GM23338 (cell line): ENCODE results near the gene METRN. TPM values are rescaled to one million over a fixed set of nuclear protein-coding genes. Genes with fewer than 3 reads are reported as not detected.
A peak's percentile ranks its signal among the peaks of the same experiment; 100 is the strongest.

Experiments
- ATAC-seq: fragments of 200-7000 bp; cut with Tn5 transposase; 3 replicates; pipeline ENCODE4 v1.9.1; 2020
- DNase-seq: peaks from one replicate; pipeline ENCODE4 v3.0.0-alpha.2; 2015; ENCODE audit warnings: low spot score
- H2AFZ ChIP-seq: fragments of 200-600 bp; sonication (generic); 2 replicates; pipeline ENCODE4 v1.8.0; 2016; ENCODE audit warnings: antibody characterized with exemption, mild to moderate bottlenecking, moderate library complexity
- H3F3A ChIP-seq: fragments of 200-600 bp; sonication (generic); replicated peaks from 2 replicates; pipeline ENCODE4 v1.8.0; 2017; ENCODE audit warnings: antibody characterized with exemption, mixed run types, low read depth
- H3K27ac ChIP-seq: fragments of 200-600 bp; sonication (generic); 2 replicates; pipeline ENCODE4 v1.6.1; 2016; ENCODE audit warnings: low read depth
- H3K27me3 ChIP-seq: fragments of 200-600 bp; sonication (generic); 2 replicates; pipeline ENCODE4 v1.8.0; 2016; ENCODE audit warnings: mild to moderate bottlenecking, mixed run types, moderate library complexity; ENCODE audit not compliant: insufficient read depth
- H3K36me3 ChIP-seq: fragments of 200-600 bp; sonication (generic); 2 replicates; pipeline ENCODE4 v1.8.0; 2016; ENCODE audit warnings: mild to moderate bottlenecking; ENCODE audit not compliant: insufficient read depth
- H3K4me1 ChIP-seq: fragments of 200-600 bp; sonication (generic); 2 replicates; pipeline ENCODE4 v1.8.0; 2016; ENCODE audit warnings: mild to moderate bottlenecking, moderate library complexity; ENCODE audit not compliant: insufficient read depth
- H3K4me2 ChIP-seq: fragments of 200-600 bp; sonication (generic); 2 replicates; pipeline ENCODE4 v1.7.1; 2017; ENCODE audit warnings: mixed run types
- H3K4me3 ChIP-seq: fragments of 200-600 bp; sonication (generic); 2 replicates; pipeline ENCODE4 v1.6.1; 2016; ENCODE audit warnings: mixed run types
- H3K79me2 ChIP-seq: fragments of 200-600 bp; sonication (generic); replicated peaks from 2 replicates; pipeline ENCODE4 v1.8.0; 2017; ENCODE audit warnings: mild to moderate bottlenecking; ENCODE audit not compliant: insufficient read depth
- H3K9me2 ChIP-seq: fragments of 200-600 bp; sonication (generic); 2 replicates; pipeline ENCODE4 v1.8.0; 2017; ENCODE audit not compliant: insufficient read depth
- H4K20me1 ChIP-seq: fragments of 200-600 bp; sonication (generic); replicated peaks from 2 replicates; pipeline ENCODE4 v1.8.0; 2017; ENCODE audit warnings: mild to moderate bottlenecking; ENCODE audit not compliant: insufficient read depth
- H3K27ac Mint-ChIP-seq: 2 replicates; pipeline ENCODE4 v1.8.0; 2020; ENCODE audit warnings: inconsistent platforms, mild to moderate bottlenecking, moderate library complexity, mixed read lengths
- H3K27me3 Mint-ChIP-seq: 3 replicates; pipeline ENCODE4 v1.8.0; 2022; ENCODE audit warnings: low read depth, mild to moderate bottlenecking, moderate library complexity, mixed read lengths, inconsistent platforms; ENCODE audit not compliant: insufficient read depth, poor library complexity
- H3K36me3 Mint-ChIP-seq: 3 replicates; pipeline ENCODE4 v1.8.0; 2021; ENCODE audit warnings: low read depth, mild to moderate bottlenecking, inconsistent platforms, moderate library complexity, mixed read lengths
- H3K4me1 Mint-ChIP-seq: 3 replicates; pipeline ENCODE4 v1.8.0; 2020; ENCODE audit warnings: mild to moderate bottlenecking, inconsistent platforms, mixed read lengths
- H3K4me3 Mint-ChIP-seq: 3 replicates; pipeline ENCODE4 v1.8.0; 2021; ENCODE audit warnings: moderate library complexity, mild to moderate bottlenecking, inconsistent platforms, mixed read lengths
- H3K9me3 Mint-ChIP-seq: 3 replicates; pipeline ENCODE4 v1.8.0; 2020; ENCODE audit warnings: moderate library complexity, mild to moderate bottlenecking, inconsistent platforms, mixed read lengths
- CREB1 ChIP-seq: fragments of 250-450 bp; sonication (Bioruptor Pico); IDR thresholded peaks from 2 replicates; pipeline ENCODE4 v1.5.0; 2020; ENCODE audit warnings: low read depth, mild to moderate bottlenecking, moderate library complexity
- POLR2AphosphoS5 ChIP-seq: IDR thresholded peaks from 2 replicates; pipeline ENCODE4 v1.6.1; 2016; ENCODE audit warnings: antibody characterized with exemption, low read depth
- ZNF114 ChIP-seq: fragments of 250-450 bp; sonication (Bioruptor Pico); IDR thresholded peaks from 2 replicates; pipeline ENCODE4 v1.5.0; 2020; ENCODE audit warnings: mild to moderate bottlenecking, moderate library complexity
- polyA plus RNA-seq: library from polyadenylated mRNA; unstranded; fragments of >200 nt; fragmentation: Nextera tagmentation; extraction: Ambion mirVana; gene quantifications from 2 replicates; pipeline ENCODE4 v1.2.1, GENCODE V29; 2016
- total RNA-seq: library from RNA; depleted of rRNA; stranded (reverse); fragments of >200 nt; shearing (Covaris generic); gene quantifications from 2 replicates; pipeline ENCODE4 v1.2.3, GENCODE V29; 2014
- TF ChIP-seq, protein P1 (sequence below): IDR thresholded peaks from one replicate; pipeline ENCODE4 v1.6.1; 2018; ENCODE audit warnings: antibody characterized with exemption; ENCODE audit not compliant: unreplicated experiment
- TF ChIP-seq, protein P2 (sequence below), 2 experiments: fragments of 200-600 bp in 1 of 2; sonication (generic) in 1 of 2; conservative IDR thresholded peaks; 2 replicates each; pipeline versions ENCODE4 v1.5.1 to v1.6.1; 2016 to 2017; ENCODE audit warnings: antibody characterized with exemption in 2 of 2, low read depth in 2 of 2, mild to moderate bottlenecking in 2 of 2, moderate library complexity in 1 of 2

Gene METRN
- total and polyA plus RNA-seq, 2 experiments from 2014 or later, result 18.7 to 33.0 TPM

DNA sequence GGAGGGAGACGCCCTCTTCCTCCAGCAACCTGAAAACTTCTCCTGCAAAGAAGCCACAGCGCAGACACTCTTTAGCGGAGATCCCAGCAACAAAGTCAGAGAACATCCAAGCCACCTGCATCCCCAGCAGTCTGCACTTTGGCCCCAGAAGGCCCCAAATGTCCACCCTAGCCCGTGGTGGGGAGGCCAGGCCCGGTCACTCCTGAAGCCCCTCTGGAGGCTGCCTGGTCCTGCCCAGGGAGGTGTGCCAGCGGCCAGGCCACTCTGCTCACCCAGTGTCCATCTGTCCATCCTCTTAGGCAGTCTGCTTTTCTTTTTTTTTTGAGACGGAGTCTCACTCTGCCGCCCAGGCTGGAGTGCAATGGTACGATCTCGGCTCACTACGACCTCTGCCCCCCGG, 17.4 kb downstream of the METRN start (continued):
- TF ChIP-seq, protein P1, sequence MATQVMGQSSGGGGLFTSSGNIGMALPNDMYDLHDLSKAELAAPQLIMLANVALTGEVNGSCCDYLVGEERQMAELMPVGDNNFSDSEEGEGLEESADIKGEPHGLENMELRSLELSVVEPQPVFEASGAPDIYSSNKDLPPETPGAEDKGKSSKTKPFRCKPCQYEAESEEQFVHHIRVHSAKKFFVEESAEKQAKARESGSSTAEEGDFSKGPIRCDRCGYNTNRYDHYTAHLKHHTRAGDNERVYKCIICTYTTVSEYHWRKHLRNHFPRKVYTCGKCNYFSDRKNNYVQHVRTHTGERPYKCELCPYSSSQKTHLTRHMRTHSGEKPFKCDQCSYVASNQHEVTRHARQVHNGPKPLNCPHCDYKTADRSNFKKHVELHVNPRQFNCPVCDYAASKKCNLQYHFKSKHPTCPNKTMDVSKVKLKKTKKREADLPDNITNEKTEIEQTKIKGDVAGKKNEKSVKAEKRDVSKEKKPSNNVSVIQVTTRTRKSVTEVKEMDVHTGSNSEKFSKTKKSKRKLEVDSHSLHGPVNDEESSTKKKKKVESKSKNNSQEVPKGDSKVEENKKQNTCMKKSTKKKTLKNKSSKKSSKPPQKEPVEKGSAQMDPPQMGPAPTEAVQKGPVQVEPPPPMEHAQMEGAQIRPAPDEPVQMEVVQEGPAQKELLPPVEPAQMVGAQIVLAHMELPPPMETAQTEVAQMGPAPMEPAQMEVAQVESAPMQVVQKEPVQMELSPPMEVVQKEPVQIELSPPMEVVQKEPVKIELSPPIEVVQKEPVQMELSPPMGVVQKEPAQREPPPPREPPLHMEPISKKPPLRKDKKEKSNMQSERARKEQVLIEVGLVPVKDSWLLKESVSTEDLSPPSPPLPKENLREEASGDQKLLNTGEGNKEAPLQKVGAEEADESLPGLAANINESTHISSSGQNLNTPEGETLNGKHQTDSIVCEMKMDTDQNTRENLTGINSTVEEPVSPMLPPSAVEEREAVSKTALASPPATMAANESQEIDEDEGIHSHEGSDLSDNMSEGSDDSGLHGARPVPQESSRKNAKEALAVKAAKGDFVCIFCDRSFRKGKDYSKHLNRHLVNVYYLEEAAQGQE, result no peak
- TF ChIP-seq CREB1 (CRISPR knock-in tag), result no peak
- TF ChIP-seq, protein P2, sequence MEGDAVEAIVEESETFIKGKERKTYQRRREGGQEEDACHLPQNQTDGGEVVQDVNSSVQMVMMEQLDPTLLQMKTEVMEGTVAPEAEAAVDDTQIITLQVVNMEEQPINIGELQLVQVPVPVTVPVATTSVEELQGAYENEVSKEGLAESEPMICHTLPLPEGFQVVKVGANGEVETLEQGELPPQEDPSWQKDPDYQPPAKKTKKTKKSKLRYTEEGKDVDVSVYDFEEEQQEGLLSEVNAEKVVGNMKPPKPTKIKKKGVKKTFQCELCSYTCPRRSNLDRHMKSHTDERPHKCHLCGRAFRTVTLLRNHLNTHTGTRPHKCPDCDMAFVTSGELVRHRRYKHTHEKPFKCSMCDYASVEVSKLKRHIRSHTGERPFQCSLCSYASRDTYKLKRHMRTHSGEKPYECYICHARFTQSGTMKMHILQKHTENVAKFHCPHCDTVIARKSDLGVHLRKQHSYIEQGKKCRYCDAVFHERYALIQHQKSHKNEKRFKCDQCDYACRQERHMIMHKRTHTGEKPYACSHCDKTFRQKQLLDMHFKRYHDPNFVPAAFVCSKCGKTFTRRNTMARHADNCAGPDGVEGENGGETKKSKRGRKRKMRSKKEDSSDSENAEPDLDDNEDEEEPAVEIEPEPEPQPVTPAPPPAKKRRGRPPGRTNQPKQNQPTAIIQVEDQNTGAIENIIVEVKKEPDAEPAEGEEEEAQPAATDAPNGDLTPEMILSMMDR (conservative IDR thresholded peaks at IDR 0.05; ENCODE audit: low read depth in 2 of 2), result no peak
- TF ChIP-seq ZNF114 (CRISPR knock-in tag), result no peak

DNA sequence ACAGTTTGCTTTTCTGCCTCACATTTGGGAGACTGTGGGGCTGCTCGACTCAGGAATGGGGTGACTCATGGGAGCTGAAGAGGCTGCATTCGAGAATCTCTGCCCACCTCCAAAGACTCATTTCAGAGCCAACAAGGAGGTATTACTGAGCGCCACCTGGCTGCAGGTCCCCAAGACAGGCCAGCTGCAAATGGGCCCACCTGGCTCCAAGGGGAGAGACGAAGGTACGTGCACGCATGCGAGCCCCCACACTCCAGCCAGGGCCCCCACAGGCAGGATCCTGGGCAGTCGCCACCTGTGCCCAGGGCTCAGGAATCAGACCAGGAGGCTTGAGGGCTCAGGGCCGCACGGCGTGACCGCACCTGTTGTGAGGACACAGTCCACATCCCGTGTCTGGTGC, 18.0 kb downstream of the METRN start:
- no peaks in the 10 kb centered on the region for H3K9me3 Mint-ChIP-seq
- H4K20me1 ChIP-seq, result no peaks in the 10 kb centered on the region
- H3K27me3 ChIP-seq, result no peaks in the 10 kb centered on the region
- H3K4me1 ChIP-seq, result no peaks in the 10 kb centered on the region
- no peak overlapping the region; the same call in 2 of the 3 replicates for H3K4me3 Mint-ChIP-seq
- ATAC-seq (peak; percentile 2; the same call in 2 of the 3 replicates), DNase-seq (peak; percentile 65)
- no peak overlapping the region for H3K4me3 ChIP-seq
- peaks cover 2% of the 10 kb centered on the region; the same call in 1 of the 2 replicates for H3F3A ChIP-seq
- H3K27me3 Mint-ChIP-seq, result peaks cover 14% of the 10 kb centered on the region
- H3K4me1 Mint-ChIP-seq, result peaks cover 6% of the 10 kb centered on the region
- no peaks in the 10 kb centered on the region; the same call in 1 of the 2 replicates for H3K36me3 ChIP-seq
- H3K79me2 ChIP-seq, result no peaks in the 10 kb centered on the region
- no peaks in the 10 kb centered on the region for H3K9me2 ChIP-seq
- peaks cover 26% of the 10 kb centered on the region for H3K36me3 Mint-ChIP-seq
- no peak overlapping the region; the same call in 1 of the 2 replicates for H3K27ac Mint-ChIP-seq
- H3K4me2 ChIP-seq, result no peak overlapping the region
- H2AFZ ChIP-seq, result no peak overlapping the region
- TF ChIP-seq CREB1 (CRISPR knock-in tag), result no peak
- TF ChIP-seq POLR2AphosphoS5, result no peak
- TF ChIP-seq, protein P1, result no peak
- TF ChIP-seq, protein P2 (conservative IDR thresholded peaks at IDR 0.05; ENCODE audit: low read depth in 2 of 2), result peak; percentile 42 to 70
- H3K27ac ChIP-seq, result no peak overlapping the region
